ENCODE data around the gene KRTAP5-3.

Gene KRTAP5-3

DNA sequence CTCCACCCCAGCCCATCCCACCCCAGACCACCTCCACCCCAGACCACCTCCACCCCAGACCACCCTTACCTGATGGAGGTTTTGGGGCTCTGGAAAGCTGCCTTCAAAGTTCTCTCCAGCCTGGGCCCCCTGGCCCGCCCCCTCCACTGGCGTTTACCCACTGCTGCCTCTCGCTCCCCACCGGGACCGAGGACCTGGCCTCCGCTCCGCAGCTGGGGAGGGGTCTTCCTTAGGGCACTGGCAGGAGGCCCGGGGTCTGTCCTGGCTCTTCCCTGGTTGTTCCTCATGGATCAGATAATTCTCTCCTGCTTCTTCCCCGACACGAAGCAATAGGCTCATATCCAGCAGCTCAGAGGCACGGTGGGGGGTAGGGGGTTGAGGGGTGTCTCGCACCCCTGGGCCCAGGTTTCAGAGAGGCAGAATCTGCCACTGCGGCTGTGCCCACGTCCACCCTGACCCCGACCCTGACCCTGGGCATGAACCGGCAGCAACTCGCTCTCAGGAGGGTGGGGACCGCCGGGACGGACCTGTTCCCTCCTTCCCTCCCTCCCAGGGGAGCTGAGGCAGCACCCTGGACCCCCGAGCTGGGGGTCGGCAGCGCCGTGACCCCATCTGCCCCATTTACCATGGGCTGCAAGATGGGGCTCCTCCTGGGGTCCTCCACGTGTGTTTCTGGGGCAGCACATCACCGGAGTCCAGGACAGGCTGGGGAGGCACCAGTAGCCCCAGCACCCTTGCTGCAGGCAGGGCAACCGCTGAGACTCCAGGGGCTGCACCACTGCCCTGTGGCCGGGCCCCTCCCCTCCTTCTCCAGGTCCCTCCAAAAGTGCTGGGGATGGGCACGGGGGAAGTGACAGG lies 34.3 kb upstream of the KRTAP5-3 start:
- DNase-seq: no peak

DNA sequence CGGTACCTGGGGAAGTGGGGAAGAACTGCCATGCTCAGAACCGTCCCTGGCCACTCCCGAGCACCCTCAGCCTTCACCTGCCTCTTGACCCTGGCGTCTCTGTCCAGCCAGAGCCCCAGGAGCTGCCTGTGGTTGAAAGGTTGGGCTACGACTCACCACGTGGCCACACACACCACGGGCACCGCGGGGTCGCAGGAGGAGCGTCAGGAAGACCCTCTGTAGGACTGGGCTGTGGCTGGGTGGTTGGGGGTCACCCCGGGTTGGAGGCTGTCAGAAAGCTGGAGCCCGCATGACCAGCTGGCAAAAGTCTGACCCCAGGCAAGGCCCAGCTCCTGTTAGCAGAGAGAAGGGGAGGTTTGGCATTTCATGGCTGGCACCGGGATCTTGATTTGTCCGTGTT lies 32.8 kb upstream of the KRTAP5-3 start:
- DNase-seq: no peak

DNA sequence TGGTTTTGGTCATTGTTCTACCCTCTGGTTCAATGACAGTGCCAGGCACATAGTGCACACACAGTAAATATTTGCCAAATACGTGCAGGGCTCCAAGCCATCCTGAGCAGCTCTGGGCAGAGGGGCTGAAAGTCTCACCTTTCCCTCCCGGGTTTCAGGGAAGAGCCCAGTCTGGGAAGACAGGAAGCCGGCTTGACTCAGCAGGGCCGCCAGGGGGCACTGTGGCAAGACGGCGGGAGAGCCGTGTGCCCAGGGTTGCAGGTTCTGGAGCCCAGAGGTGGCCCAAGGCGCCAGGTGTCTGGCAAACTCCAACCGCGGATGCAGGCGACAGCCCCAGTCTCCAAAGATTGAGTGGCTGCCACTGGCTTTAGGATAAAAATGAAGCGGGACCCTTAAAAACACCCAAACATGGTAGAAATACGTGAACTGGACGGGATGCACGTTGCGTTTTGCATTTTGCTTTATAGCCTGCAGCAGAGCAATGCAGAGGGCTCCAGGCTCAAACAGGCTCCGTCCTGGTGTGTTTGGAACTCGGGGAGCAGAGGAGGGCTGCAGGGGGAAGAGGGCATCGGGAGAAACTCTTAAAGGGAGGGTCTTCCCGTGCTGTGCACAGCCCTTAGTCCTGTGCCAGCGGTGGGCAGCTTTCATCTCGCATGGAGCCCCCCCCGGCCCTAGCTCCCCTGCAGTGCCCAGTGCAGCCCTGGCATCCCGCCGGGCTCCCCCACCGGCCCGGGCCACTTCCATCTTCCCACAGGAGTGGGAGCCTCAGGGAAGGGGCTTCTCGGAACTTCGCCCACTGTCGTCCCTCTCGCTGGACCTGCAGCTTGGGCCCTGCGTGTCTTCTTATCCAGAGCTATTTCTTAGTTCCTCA lies 32.0 kb upstream of the KRTAP5-3 start:
- peak; percentile 26 to 28 for DNase-seq

DNA sequence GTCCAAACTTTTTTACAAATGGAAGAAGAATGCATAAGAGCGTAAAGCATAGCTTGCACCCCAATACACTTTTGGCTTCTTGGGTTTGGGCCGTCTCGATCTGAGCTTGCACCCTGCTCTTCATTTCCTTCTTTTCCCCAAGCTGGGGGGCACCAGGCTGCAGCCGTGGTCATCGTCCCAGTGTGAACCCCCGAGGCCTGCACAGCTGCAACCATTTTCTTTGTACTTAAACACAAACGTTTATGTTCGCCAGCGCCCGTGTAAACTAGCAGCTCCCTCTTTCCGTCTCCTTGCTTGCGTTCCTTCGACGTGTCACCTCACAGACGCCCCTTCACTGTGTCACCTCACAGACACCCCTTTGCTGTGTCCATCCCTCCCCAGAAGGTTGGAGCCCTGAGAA lies 31.4 kb upstream of the KRTAP5-3 start:
- DNase-seq: no peak

DNA sequence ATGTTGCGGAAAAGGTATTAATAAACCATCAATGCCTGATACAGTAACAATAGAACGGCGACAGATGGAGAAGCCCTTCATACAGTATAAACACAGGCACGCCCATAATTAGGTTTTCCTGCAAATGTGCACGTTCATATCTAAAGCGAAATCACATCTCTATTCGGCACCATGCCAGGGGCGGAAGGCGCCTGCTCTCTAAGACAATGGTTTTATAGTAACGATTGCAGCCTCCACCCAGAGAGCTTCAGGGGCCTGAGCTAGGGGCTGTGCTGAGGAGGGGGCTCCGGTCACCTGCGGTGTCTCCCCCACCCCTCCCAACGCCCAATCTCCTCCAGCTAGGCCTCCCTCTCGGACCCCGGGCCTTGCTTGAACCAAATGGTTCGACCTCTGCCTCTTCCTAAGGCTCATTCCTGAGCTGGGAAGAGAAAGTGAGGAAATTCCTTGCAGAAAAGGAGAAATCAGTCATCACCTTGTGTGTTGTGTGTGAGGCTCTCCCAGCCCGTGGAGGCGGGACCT lies 30.9 kb upstream of the KRTAP5-3 start:
- DNase-seq: no peak

DNA sequence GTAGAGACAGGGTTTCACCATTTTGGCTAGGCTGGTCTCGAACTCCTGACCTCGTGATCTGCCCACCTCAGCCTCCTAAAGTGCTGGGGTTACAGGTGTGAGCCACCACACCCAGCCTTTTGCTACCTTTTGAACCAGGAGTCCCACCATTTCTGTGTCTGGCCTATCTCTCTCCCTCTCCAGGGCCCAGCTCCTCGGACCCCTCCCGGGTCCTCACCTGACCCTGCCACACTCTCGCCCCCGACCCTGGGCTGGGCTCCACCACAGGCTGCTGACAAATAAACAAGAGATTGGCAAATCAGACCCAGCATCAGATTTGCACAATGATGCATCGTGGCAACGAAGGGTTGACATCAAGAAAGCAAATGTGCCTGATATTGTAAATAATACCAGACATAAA lies 30.1 kb upstream of the KRTAP5-3 start:
- DNase-seq: no peak

DNA sequence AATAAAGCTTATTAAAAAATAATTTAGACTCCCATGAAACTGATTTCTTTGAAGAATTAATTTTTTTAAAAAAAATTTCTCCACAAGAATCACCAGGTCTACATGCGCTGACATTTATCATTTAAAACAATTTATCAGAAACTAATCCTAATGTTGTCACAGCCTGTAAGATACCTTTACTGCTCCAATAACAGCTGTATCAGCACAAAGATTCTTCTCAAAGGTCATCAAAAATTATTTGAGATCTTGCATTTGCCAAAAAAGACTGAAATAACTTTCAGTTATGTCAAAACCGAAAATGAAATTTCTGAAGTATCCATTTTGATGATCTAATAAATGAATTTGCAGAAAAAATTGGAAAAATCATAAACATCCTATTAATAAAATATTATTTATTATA lies 29.4 kb upstream of the KRTAP5-3 start:
- no peak for DNase-seq

DNA sequence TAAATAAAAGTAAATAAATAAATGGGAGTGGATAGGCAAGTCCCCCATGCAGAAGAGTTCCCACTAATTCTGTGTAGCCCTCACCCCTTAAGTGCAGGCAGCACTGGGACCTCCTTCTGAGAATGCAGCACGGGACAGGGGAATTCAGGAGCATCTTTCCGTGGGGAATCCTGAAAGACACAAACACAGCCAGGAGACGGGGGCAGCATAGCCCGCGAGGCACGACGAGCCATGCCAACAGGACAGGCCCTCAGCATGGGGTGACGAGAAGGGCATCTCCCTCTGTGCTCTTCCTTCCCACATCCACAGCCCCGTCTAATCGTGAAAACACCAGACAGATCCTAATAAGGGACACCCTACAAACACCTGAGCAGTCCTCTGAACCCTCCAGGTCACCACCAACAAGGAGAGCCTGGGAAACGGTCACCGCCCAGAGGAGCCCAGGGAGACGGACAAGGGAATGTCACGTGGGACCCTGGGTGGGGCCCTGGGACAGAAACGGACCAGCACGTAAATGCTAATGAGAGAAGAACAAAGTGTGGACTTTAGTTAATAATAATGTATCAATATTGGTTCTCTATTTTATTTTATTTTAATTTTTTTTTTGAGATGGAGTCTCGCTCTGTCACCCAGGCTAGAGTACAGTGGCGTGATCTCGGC lies 28.2 kb upstream of the KRTAP5-3 start:
- DNase-seq: no peak

DNA sequence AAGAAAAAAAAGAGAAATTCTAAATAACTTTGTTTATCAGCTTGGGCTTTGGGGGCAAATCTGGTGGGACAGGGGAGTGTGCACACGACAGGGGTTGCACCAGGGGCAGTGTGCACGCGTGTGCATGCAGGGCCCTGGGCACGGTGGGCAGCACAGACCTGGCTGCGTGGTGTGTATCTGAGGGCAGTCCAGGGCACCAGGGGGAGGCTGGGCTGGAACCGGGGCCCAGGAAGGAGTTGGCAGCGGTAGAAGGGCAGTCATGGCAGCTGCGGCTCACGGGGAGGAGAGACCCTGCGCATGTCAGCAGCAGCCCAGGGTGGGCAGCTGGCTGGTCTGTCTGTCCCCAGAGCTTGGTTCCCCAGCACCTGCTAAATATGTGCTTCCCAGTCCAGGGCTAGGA lies 25.6 kb upstream of the KRTAP5-3 start:
- no peak for DNase-seq

DNA sequence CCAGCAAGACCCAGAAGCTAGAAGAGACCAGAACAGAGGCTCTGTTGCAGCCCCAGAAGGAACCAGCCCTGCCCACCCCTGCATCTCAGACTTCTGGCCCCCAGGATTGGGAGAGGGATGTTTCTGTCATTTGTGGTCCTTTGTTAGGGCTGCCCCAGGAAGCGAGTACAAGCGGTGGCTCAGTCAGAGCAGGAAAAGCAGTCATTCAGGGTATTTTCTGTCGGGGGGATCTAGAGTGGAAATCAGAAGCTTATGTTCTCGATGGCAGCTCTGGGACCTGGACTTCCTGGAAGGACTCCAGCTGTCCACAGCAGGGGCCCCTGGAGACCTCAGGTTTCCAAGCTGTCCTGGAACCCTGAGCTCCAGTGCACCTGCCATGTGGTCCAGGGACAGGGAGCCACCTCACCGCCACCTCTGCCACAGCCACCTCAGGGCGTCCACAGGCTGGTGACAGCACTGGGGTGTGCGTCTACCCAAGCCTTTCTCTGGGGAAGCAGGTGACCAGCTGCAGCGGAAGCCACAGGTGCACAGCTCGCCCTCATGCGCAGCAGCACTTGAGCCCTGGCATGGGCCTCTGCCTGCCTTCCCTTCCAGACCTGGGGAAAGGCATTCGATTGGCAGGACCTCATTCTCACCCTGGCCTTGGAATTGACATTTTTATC lies 23.9 kb upstream of the KRTAP5-3 start:
- no peak for DNase-seq

DNA sequence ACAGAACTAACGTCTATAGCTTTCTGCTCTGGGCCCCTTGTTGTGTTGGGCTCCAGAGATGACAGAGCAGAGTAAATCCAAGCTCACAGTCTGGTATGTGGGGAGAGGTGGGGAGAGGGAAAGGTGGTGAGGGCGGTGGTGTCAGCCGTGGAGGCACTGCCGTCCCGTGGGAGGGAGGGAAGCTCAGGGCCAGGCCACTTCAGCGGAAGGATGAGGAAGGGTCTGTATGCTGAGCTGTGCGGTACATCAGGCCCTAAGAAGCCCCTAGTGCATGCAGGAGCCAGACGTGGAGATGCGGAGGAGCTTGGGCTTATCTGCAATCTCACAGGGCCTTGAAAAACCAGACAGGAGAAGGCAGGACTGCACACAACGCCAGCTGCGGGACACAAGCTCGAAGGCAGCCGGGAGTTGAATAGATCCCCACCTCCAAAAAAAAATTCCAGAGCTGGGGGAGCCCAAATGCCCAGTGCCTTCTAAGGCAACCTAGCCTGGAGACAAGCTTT lies 22.9 kb upstream of the KRTAP5-3 start:
- DNase-seq: no peak

DNA sequence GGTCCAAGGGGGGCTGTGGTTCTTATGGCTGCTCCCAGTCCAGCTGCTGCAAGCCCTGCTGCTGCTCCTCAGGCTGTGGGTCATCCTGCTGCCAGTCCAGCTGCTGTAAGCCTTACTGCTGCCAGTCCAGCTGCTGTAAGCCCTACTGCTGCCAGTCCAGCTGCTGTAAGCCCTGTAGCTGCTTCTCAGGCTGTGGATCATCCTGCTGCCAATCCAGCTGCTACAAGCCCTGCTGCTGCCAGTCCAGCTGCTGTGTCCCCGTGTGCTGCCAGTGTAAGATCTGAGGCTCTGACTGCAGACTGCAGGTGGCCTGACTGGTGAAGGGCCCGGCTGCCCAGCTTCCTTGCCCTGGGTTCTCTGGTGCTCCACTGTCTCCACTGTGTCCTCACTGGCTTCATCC lies 22.0 kb upstream of the KRTAP5-3 start:
- DNase-seq: no peak

DNA sequence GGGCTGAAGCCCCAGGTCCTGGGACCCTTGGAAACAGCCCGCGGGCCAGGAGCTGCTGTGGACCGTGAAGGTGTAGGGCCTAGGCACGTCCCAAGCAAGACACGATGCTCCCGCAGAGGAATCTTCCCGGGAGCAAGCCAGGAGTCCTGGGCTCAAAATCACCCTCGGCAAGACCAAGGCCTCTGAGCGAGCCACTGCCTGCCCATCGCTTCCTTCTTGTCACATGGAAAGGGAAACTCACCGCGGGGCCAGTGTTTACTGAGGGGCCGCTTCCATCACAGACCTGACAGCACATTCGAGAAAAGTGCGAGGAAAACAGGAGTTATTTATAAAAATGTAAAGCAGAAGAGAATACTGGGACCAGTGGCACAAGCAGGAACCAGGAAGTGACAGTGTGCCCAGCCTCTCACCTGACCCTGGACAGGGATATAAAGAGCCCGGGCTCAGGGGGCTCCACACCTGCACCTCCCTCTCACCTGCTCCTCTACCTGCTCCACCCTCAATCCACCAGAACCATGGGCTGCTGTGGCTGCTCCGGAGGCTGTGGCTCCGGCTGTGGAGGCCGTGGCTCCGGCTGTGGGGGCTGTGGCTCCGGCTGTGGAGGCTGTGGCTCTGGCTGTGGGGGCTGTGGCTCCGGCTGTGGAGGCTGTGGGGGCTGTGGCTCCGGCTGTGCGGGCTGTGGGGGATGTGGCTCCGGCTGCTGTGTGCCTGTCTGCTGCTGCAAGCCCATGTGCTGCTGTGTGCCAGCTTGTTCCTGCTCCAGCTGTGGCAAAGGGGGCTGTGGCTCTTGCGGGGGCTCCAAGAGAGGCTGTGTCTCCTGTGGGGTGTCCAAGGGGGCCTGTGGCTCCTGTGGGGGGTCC lies 21.3 kb upstream of the KRTAP5-3 start, which contains the start of gene KRTAP5-5:
KRTAP5-5 (plus strand) TSS at position 450 of the 860 bp plus-strand sequence; CDS start at position 516, 66 bp downstream.
- DNase-seq: no peak

DNA sequence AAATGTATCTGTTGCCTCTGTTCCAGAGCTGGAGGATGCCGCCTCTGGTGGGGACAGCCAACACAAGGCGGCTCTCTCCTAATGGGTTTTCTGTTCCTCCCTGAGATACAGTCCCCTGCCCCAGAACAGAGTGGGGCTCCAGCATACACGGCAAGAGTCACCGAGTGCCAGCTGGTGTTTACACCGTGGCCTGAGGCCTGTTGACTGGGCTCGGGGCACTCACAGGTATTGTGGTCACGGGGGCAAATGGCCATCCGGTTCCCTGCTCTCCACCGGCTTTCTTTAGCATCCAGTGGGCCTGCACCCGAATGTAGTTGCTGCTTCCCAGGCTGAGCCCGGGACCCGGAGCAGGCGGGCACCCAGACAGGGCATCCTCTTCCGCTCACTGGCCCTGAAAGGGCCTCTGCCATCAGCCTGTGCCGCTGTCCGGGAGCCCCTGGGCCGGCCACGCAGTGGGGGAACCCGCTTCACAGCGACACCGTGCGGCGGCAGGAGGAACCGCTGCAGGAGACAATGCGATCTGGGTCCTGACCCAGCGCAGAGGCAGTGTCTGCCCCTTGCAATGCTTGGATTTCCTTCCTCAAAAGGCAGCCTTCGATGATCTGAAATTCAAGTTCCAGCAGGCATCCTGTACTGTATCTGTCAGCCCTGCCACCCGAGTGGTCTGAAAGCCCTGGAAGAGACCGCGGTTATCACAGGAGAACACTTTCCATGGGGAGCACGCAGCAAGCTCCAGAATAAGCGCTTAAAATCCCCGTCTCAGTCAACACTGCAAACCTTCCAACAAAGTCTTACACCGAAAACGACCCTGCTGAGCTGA lies 20.5 kb upstream of the KRTAP5-3 start:
- DNase-seq: peak; percentile 65 to 71

DNA sequence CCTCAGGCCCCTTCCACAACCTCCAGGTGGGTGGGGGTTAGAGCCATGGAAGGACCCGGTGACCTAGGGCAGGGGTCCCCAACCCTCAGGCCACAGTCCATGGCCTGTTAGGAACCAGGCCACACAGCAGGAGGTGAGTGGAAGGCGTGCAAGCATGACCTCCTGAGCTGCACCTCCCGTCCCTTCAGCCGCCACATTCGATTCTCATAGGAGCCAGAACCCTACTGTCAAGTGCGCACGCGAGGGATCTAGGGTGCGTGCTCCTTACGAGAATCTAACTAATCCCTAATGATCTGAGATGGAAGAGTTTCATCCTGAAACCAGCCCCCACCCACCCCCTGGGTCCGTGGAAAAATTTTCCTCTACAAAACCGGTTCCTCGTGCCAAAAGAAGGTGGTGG lies 17.3 kb upstream of the KRTAP5-3 start:
- DNase-seq: no peak

DNA sequence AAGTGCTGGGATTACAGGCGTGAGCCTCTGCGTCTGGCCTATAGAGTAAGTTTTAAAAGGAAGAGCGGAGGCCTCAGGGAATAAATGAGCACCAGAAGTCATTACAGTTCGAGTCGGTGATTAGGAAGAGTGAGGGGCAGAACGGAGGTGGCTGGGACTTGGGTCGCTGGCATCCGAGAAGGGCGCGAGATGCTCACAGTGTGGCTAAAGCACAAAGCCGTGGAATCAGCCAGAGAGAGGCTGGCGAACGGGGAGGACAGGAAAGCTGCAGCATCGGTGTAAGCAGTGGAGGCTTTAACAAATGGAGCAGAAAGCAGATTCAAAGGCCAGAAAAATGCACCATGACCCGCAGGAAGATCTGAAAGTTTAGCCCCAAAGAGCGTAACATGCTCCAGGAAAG lies 16.4 kb upstream of the KRTAP5-3 start:
- no peak for DNase-seq

DNA sequence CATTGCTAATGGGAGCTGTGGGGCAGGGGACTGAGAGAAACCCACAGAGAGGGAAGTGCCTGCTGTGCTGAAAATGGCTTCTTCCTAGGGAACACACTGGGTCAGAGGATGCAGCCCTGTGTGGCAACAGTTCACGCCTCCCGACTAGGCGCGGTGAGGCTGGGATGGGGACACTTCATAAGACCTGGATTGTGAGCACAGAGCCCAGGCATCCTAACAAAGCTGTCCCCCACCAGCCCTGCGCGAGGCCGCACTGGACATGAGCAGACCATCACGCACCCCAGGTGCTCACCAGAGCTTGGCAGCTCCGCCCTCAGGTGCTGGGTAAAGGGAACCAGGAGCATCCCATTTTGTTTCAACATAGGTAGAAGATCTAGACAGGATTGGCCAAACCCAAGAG lies 15.5 kb upstream of the KRTAP5-3 start:
- DNase-seq: no peak

DNA sequence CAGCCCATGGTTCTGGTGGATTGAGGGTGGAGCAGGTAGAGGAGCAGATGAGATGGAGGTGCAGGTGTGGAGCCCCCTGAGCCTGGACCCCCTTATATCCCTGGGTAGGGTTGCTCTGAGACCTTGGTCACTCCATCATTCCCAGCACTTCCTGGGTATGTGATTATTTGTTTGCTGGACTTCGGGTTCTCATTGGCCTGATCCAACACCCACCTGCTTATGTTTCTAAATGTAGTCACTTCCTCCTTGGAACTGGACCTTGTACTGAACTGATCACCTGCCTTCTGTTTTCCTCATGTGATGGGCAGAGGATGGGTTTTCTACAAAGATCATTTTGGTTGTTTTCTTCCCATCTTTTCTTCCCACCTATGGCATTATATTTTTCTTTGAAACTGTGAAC lies 13.8 kb upstream of the KRTAP5-3 start, which contains the start of gene KRTAP5-4:
KRTAP5-4 (minus strand) TSS at position 53 of the 400 bp plus-strand sequence; CDS start at position 8, 45 bp downstream.
- DNase-seq: no peak

DNA sequence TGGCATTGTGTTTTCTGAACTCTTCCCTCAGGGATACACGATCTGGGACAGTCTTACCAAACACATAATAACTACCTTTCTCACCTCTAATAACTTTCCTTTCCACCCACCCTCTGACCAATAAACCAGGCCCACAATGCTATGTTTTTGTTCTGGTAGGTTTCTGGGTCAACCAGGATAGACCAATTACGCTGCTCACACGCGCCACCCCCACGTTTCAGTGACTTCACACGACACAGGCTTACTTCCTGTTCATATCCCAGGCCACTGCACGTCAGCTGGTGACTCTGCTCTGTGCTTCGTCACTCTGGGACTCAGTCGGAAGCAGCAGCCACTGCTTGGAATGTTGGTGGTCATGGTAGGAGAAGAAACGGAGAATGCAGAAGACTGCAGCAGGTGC lies 11.2 kb upstream of the KRTAP5-3 start:
- peak; percentile 21 to 36 for DNase-seq

DNA sequence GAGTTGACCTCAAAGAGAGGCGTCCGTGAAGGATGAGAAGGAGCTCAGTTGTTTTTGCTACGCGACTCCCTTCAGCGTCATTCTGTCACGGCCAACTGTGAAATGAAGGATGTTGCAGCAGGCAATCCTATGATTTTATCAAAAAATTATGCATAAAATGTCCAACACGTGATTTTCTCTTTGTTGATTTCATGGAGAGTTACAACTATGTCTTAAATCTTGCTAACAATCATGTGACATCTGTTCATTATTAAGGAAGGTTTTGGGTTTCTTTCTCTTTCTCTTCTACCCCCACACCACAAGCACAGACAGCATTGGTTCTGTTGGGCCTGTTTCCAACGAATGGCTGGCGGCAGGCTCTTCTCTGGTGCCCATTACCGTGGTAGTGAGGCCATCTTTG lies 10.0 kb upstream of the KRTAP5-3 start:
- DNase-seq: no peak

Data from activated CD4-positive, alpha-beta T cell treated with anti-CD3 and anti-CD28 coated beads, Interleukin-2, amount 50 U/mL, for 48 hours (primary cell).